ENCODE data around the gene MOG.
A peak's percentile ranks its signal among the peaks of the same experiment; 100 is the strongest.
"Not testable (repeated sequence)": the region's sequence is repeated elsewhere in the genome, so short reads cannot be mapped to it uniquely, and the experiment has no call there.

Gene MOG

DNA sequence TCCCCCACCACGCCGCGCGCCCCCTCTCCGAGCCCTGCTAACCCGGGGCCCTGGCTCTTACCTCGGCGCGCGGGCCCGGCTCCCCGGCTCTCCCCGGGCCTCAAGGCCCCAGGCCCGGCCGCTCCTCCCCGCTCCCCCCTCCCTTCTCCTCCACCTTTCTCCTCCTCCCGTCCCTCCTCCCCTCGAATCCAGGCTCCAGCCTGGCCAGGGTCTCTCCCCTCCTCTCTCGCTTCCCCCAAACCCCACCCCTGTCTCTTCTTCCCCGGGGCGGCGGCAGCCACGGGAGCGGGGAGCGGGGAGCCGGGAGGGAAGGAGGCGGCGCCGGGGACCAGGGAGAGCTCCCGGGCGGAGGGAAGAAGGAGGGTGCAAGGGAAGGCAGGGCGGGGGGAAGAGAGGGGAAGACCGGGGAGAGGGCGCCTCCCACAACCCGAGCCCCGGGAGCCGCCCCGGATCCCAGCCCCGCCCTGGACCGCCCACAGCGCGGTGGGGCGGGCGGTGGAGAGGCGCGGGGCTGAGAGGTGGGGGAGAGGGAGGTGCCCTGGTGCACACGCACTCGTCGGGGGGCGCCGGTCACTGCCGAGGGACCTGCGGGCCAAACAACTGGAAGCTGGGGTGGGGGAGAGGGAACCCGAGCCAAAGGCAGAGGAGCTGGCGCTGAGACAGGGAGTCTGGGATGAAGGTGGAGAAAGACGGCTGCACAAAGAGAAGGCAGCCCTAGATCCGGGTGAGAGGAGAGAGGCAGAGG, 23.9 kb upstream of the MOG start, which contains the start of gene GABBR1:
GABBR1 (minus strand) TSS at position 395 of the 745 bp plus-strand sequence. CDS start 798 bp downstream, outside the sequence.
- H3K4me3 ChIP-seq (ENCODE audit: low read length), result peak within 1 kb of the TSS; percentile 59
- peak; percentile 61 for DNase-seq (ENCODE audit: low read depth, low spot score)

DNA sequence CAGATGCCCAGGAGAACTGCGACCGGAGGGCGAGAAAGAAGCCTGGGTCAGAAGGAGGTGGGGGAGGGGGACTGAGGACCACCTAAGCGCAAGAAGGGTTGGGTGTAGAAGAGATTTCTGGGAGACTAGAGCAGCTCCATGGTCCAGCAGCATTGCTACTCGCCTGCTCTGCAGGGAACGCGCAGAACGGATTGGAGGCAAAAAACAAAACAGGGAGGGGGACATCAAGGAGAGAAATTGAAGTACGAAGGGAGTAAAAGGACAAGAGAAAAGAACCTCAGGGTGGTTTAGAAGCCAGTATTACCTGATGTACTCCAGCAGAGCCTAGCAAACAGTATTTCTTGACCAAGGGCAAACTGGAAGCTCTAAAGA, 23.4 kb upstream of the MOG start:
- H3K4me3 ChIP-seq (ENCODE audit: low read length), result peak overlapping the region; percentile 59
- DNase-seq (ENCODE audit: low read depth, low spot score), result no peak

DNA sequence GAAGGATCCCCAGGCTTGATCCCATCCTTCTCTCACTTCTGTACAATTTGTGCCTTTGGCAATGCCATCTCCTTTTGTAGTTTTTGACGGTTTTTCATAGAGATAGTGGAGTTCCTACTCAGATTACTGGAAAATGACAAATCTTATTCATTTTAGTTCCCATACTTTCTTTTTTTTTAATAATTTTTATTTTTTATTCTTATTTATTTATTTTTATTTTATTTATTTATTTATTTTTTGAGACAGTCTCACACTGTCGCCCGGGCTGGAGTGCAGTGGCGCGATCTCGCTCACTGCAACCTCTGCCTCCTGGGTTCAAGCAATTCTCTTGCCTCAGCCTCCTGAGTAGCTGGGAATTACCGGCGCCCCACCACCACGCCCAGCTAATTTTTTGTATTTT, 19.6 kb upstream of the MOG start:
- no peak for DNase-seq (ENCODE audit: low read depth, low spot score)
- no peak overlapping the region for H3K4me3 ChIP-seq (ENCODE audit: low read length)

DNA sequence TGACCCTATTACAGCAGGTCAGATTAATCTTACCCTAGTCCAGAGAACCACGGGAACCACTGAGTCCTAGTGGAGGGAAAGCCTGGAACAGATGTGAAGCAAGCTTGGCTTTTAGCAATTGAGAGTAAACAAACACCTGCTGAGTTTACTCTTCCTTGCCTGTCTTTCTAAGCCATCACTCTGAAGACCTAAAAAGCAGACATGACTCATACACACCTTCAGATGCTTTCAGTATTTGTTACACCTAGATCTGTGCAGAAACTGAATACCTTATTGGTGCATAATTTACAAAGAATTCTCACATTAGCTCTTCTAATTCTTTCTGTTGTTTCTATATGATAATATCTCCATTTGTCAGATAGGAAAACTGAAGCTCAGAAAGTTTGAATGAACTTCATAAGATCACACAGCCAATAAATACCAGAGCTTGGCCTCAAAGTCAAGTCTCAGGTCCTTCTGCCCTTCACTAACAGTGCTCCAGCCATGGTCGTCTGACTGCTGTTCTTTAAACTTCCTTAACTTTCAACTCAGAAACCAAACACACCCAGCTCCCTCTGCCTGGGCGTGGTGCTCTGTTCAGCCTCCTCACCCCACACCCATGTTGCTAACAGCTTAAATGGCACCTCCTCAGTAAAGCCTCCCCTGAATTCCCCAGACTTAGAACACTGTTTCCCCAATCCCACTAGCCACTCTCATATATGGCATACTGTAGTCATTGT, 15.3 kb upstream of the MOG start:
- no peak for DNase-seq (ENCODE audit: low read depth, low spot score)
- H3K4me3 ChIP-seq (ENCODE audit: low read length), result no peak overlapping the region

DNA sequence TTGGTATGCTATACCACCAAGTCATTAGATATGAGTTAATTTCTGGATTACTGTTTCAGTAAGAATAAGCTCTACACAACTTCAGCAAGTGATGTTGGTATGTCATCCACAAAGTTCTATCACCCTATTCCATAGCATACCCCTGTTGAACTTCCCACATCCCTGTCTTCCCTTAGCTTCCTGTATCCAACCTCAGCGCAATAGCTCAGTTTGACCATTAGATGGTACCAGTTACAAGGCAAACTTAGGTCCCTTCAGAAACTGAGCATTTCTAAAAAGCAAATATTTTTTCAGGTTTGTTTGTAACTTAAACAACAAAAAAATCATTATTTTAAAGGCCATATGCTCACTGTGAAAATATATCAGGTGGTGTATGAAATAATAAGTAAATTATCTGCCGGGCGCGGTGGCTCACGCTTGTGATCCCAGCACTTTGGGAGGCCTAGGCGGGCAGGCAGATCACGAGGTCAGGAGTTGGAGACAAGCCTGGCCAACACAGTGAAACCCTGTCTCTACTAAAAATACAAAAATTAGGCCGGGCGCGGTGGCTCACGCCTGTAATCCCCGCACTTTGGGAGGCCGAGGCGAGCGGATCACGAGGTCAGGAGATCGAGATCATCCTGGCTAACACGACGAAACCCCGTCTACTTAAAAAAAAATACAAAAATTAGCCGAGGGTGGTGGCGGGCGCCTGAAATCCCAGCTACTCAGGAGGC, 8.8 kb upstream of the MOG start:
- no peak overlapping the region for H3K4me3 ChIP-seq (ENCODE audit: low read length)
- DNase-seq (ENCODE audit: low read depth, low spot score), result no peak

DNA sequence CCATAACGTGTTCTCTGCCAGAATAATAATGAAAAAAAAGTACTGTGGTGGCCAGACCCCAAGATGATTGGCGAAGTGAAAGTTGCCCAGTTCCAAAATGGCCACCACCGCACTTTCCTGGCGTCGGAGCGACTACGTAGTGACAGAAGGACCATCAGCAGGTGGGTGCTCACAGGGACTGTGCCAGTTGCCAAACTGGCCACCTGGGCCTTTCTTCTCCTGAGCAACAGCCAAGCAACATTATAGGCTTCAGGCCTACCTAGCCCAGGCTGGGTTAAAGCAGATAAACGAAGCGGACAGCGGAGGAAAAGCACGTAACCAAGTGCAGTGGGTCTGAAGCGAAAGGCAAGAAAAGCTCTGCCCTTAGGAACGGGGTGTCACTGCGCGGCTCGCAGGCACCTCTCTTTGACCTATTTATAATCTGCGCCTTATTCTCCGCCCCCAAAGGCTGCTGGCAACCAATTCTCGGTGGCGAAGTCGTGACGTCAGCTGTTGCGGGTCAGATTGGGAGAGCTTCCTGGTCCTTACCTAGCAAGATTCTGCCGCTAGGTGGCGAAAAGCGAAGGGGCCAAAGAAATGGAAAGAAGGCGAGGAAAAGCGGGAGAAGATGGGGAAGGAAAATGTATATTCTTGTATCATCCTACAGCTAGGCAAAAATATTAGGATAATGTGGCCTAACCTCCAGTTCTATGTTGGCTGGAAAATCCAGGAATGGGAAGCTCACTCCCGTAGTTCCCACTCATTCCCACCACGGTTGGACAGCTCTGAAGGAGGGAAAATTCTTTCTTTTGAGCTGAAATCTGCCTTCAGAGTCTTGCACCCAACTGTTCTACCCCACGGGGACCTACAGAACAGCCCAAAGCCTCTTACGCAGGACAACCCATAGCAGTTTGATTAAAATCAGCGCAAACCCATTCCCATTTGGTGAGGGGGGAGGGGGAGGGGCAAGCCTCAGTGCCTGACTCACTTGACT, 6.9 kb upstream of the MOG start:
- peak overlapping the region; percentile 71 for H3K4me3 ChIP-seq (ENCODE audit: low read length)
- DNase-seq (ENCODE audit: low read depth, low spot score), result peak; percentile 96

DNA sequence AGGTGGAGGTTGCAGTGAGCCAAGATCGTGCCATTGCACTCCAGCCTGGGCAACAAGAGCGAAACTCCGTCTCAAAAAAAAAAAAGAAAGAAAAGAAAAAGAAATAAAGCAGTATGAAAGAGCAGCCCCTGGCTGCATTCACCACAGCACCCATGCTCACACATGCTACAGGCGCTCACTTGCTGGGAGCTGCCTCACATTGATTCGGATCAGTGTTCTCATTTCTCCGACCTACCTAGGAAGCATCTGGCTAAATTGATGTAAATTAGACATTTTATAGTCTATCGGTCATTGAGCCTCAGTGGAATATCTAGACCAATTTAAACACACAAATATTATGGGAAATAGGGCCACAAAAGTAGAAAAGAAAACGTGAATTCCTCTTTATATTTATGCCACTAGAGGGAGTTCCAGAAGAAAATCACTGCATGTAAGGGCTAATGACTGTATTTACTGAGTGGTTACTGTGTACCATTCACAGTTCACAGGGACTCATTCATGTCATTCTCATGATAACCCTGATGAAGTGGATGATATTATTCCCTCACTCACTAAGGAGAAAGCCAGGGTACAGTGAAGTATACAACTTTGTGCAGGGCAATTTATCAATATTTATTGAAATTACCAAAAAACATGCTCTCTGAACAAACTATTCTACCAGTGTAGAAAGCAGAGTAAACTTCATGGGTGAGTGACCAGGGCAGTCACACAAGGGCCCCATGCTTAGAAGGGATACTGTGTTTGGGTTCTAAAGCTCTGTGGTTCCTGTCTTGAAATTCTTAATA, 5.3 kb upstream of the MOG start:
- no peak overlapping the region for H3K4me3 ChIP-seq (ENCODE audit: low read length)
- peak; percentile 42 for DNase-seq (ENCODE audit: low read depth, low spot score)

DNA sequence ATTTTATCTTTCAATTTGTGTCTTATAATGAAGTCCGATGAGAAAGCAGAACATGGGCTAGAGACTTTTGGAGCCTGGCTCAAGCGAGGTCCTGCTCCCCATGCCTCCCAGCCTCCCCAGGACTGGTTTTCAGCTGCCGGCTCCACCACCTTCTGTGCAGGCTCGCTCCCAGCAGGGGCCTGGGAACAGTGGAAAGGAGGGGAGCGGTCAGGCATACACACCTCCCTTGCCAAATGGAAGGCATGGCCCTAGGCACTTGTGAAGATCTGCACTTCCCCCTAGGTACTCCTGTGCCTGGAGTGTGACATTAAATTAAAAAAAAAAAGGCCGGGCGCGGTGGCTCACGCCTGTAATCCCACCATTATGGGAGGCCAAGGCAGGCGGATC, 4.7 kb upstream of the MOG start:
- DNase-seq (ENCODE audit: low read depth, low spot score), result no peak
- no peak overlapping the region for H3K4me3 ChIP-seq (ENCODE audit: low read length)

DNA sequence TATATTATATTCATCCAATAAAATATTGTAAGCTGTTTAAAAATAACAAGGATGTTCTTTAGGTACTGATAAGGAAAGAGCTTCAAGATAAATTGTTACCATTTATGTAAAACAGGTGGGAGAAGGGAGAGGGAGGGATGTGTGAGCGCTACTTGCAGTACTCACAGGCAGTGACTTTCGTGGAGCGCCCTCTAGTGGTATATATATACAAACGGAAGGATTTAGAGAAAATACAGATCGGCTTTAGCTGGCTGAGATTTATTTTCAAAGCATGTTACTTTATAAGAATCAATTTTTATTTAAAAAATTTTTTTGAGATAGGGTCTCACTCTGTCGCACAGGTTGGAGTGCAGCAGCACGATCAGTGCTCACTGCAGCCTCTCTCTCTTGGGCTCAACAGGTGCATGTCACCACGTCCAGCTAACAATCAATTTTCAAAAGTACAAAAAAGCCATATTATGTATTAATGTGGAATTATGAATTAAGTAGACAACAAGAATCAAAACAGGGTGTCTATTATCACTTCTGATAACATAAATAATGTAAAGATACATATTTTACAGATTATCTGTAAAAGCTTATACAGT, 3.3 kb upstream of the MOG start:
- peak; percentile 78 for DNase-seq (ENCODE audit: low read depth, low spot score)
- H3K4me3 ChIP-seq (ENCODE audit: low read length), result no peak overlapping the region

DNA sequence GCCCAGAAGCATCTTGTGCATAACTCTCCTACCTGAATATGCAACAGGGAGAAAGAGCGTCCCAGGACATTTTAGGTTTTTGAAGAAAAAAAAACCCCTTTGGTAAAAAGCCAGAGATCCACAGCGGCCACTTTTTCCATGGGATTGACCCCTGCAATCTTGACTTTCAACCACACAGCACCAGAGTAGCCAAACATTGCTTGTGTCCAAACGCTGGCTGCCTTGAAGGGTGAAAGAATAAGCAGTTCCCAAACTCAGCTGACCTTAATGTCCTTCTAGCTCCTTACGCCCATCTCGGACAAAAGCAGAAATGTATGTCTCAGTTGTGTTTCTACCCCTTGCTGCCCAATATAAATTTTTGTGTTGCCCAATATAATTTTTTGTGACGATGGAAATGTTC, 1.2 kb upstream of the MOG start:
- DNase-seq (ENCODE audit: low read depth, low spot score), result no peak
- H3K4me3 ChIP-seq (ENCODE audit: low read length), result no peak overlapping the region

DNA sequence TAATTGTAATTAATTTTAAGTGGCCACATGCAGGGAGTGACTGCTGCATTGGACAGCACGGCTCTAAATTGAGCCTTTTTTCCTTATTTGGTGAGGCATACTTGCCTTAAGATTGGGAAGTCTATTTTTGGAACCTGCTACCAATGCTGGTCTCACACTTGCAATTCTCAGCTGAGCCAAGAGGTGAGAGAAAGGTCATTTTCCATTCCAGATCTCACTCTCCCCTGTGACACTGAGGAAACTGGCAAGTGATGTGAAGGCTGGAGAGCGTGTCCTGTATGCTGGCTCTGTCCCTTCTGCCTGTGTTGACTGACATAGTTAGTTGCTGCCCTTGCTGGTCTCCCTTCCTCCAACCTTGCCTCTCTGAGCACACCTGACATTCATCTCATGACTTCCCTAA, 735 bp upstream of the MOG start:
- H3K4me3 ChIP-seq (ENCODE audit: low read length), result no peak overlapping the region
- no peak for DNase-seq (ENCODE audit: low read depth, low spot score)

DNA sequence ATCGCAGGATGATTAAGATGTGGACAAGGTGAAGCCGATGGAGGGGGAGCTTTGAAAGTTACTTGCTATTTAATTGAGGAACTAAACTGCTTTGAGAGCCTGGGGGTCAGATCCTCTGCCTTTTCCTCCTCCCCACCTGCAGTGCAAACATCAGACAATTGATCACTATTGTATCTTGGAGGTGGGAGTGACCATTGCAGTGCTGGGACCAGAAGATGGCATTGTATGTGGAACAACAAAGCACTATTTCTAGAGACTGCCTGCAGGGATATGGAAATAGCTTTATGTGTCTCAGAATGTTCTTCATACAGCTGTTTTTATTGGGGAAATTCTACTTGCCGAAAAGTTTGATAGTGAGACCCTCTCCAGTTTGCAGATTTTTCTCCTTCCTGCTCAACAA, 4.2 kb downstream of the MOG start:
- no peak for DNase-seq (ENCODE audit: low read depth, low spot score)
- H3K4me3 ChIP-seq (ENCODE audit: low read length), result no peak overlapping the region

DNA sequence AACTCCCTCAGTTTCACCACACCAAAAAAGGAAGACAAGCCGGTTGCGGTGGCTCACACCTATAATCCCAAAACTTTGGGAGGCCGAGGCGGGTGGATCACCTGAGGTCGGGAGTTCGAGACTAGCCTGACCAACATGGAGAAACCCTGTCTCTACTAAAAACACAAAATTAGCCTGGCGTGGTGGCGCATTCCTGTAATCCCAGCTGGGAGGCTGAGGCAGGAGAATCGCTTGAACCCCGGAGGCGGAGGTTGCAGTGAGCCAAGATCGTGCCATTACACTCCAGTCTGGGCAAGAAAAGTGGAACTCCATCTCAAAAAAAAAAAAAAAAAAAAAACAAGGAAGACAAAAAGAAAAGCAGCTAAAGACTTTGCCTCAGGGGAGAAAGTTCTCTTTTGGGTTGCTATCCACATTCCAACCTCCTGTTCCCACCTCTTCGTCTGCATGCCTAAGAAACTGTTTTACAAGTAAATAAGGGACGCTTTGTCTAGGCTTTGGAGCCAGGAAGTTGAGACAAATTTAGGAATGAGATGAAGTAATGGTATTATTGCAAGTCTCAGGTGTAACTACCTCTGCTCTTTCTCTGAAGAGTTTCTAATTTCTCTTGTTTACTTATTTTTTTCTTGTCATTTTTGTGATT, 4.7 kb downstream of the MOG start:
- DNase-seq (ENCODE audit: low read depth, low spot score); H3K4me3 ChIP-seq (ENCODE audit: low read length): not testable (repeated sequence)

DNA sequence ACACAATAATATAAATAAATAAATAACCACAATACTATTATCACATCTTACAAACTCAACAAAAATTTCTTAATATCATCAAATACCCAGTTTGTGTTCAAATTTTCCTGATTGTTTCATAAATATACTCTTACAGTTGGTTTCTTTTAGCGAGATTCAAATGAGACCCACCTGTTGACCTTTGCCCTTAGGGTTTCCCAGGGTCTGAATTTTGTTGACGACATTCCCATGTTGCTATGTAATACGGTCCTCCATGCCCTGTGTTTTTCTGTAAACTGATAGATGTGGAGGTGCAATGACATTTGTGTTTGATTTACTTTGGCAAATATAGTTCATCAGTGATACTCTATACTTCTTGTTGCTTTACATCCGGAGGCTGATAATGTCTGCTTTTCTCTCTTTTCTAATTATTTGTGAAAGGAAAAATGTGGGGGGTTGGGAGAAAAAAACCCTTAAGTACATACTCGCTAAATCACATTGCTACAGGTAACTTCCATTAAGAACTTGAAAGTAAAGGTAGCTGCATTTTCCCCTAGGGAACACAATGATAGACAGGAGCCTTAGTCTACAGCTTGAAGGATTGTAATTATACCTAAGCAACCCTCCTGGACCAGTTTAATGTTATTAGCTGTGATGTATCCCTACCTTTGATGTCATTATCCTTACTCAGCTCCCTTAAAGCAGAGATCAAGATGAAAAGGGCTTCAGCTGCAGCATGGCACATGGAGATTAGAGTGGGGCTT, 6.6 kb downstream of the MOG start:
- H3K4me3 ChIP-seq (ENCODE audit: low read length), result no peak overlapping the region
- no peak for DNase-seq (ENCODE audit: low read depth, low spot score)

DNA sequence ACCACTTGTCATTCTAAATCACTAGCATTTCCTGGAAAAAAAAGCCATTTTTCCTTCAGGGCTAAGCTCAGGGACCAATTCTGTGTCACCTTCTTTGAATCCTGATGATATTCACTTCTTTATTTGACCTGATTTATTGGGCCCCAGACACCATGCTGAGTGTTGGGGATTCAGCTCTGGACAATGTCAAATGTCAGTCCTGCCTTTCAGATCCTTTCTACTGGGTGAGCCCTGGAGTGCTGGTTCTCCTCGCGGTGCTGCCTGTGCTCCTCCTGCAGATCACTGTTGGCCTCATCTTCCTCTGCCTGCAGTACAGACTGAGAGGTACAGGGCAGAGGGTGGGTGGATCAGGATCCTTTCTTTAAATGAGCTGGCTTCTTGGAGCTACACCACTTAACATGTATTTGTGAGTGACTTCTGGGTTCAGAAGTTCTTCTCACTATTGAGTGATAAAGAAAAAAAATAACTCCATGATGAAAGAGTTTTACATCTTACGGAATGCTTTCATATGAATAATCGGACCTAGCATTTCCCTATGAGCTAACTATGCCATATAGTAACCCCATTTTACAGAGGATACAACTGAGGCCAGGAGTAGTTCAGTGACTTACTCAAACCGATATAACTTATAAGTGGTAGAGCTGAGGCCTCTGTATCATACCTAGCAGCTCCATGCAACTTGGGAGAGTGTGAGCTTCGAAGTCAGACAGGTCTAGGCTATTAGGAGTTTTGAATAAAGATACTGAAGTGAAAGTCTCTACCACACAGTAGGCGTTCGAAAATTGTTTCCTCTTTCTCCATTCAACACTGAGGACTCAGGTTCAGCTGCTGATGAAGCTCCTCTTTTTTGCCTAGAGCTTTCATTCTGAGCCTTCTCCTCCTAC, 9.3 kb downstream of the MOG start:
- H3K4me3 ChIP-seq (ENCODE audit: low read length), result no peak overlapping the region
- no peak for DNase-seq (ENCODE audit: low read depth, low spot score)

DNA sequence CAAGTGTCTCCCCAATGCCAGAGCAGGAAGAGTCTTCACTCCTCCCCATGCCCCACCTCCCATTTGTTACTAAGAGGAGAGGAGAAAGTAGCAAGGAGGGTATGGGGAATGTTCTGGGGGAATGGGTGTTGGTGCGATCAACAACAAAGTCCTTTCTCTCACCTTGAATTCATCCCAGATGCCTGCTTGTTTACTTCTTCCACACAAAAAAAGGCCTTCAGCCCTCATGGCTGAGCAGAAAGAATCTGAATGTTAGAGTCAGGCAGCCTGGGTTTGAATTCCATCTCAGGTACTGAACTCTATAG, 9.9 kb downstream of the MOG start:
- H3K4me3 ChIP-seq (ENCODE audit: low read length), result no peak overlapping the region

More for the DNA sequence above, 9.9 kb downstream of the MOG start:
- no peak for DNase-seq (ENCODE audit: low read depth, low spot score)
